ENCODE measurements around the gene EFNB3.
A peak's percentile ranks its signal among the peaks of the same experiment; 100 is the strongest.

Gene EFNB3

DNA sequence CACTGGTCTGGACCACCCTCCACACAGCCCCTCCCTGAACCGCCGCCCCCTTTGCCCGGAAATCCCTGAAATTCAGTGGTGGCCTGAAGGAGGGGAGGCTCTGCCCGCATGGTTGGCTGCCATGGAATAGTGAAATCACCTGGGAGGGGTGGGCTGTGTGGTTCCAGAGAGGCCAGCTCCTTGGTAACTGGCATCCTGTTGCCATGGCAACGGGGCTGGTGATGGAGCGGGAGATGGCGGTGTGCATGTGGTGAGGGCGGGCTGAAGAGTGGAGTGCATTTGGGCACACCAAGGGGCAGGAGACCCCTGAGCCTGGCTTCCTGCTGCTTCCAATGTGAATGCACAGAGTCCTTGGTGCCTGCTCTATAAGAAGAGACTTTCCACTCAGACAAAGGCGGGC is 2.4 kb downstream of the EFNB3 start:
- Mint-ChIP-seq H3K27me3 (peaks cover 94% of the 10 kb centered on the region), H3K9me3 (no peaks in the 10 kb centered on the region), H3K27ac (no peak overlapping the region), H3K36me3 (peaks cover 3% of the 10 kb centered on the region), H3K4me1 (peaks cover 28% of the 10 kb centered on the region), H3K4me3 (no peak overlapping the region)
- CTCF ChIA-PET, result interaction anchor here (1.4 kb wide), 1 partner anchor 9 kb away, joined by 7 read pairs; no protein-coding TSS in a partner anchor
- DNase-seq, result no peak

DNA sequence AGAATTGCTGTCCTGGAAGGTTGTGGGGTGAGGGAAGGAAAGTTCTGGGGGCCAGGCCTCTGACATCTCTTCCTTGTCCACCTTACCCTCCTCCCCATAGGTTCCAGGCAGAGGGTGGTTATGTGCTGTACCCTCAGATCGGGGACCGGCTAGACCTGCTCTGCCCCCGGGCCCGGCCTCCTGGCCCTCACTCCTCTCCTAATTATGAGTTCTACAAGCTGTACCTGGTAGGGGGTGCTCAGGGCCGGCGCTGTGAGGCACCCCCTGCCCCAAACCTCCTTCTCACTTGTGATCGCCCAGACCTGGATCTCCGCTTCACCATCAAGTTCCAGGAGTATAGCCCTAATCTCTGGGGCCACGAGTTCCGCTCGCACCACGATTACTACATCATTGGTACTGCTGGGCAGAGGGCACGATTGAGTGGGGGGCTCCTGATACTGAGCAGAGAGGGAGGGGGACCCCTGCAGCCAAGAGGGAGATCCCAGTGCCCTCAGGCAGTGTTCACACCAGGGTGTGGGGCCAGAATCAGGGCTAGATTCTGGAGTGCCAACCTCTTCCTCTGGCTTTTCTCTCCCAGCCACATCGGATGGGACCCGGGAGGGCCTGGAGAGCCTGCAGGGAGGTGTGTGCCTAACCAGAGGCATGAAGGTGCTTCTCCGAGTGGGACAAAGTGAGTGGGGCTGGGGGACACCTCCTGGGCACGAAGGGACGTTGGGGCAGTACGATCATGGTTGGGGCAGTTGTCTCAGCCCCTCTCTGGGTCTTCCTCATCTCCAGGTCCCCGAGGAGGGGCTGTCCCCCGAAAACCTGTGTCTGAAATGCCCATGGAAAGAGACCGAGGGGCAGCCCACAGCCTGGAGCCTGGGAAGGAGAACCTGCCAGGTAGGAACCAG is 3.1 kb downstream of the EFNB3 start:
- H3K4me3 Mint-ChIP-seq, result no peak overlapping the region
- peaks cover 93% of the 10 kb centered on the region for H3K27me3 Mint-ChIP-seq
- no peak overlapping the region for H3K27ac Mint-ChIP-seq
- CTCF ChIA-PET, result no interaction called here
- H3K4me1 Mint-ChIP-seq, result peaks cover 31% of the 10 kb centered on the region
- H3K36me3 Mint-ChIP-seq, result peaks cover 3% of the 10 kb centered on the region
- DNase-seq, result no peak
- no peaks in the 10 kb centered on the region for H3K9me3 Mint-ChIP-seq

DNA sequence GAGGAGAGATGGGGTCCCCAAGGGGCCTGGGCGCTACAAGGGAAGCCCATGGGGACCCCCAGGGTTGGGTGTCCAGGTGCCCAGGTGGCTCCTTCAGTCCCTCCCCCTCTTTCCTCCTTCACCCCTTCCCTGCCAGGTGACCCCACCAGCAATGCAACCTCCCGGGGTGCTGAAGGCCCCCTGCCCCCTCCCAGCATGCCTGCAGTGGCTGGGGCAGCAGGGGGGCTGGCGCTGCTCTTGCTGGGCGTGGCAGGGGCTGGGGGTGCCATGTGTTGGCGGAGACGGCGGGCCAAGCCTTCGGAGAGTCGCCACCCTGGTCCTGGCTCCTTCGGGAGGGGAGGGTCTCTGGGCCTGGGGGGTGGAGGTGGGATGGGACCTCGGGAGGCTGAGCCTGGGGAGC is 4.0 kb downstream of the EFNB3 start:
- H3K9me3 Mint-ChIP-seq, result no peaks in the 10 kb centered on the region
- H3K4me3 Mint-ChIP-seq, result no peak overlapping the region
- DNase-seq, result no peak
- peaks cover 36% of the 10 kb centered on the region for H3K4me1 Mint-ChIP-seq
- no peak overlapping the region for H3K27ac Mint-ChIP-seq
- CTCF ChIA-PET, result no interaction called here
- H3K27me3 Mint-ChIP-seq, result peaks cover 93% of the 10 kb centered on the region
- H3K36me3 Mint-ChIP-seq, result no peaks in the 10 kb centered on the region

- Mint-ChIP-seq H3K36me3 (no peaks in the 10 kb centered on the region), H3K27me3 (peaks cover 93% of the 10 kb centered on the region), H3K9me3 (no peaks in the 10 kb centered on the region), H3K4me3 (no peak overlapping the region), H3K4me1 (peaks cover 29% of the 10 kb centered on the region), H3K27ac (no peak overlapping the region)
- DNase-seq, result no peak
- CTCF ChIA-PET, result interaction anchor here (1.9 kb wide), 1 partner anchor 22 kb away, joined by 7 read pairs; the partner anchor contains the start of genes TP53 and WRAP53
Observed at GRCh38 chr17:7710301-7710700, 5.3 kb downstream of the EFNB3 start.

GRCh38 chr17:7711051-7711755 is 6.2 kb downstream of the EFNB3 start:
- Mint-ChIP-seq H3K36me3 (no peaks in the 10 kb centered on the region), H3K27ac (no peak overlapping the region), H3K4me3 (no peak overlapping the region), H3K27me3 (peaks cover 93% of the 10 kb centered on the region), H3K4me1 (peaks cover 25% of the 10 kb centered on the region), H3K9me3 (no peaks in the 10 kb centered on the region)
- DNase-seq, result no peak
- CTCF ChIA-PET, result interaction anchor here (1.9 kb wide), 1 partner anchor 23 kb away, joined by 7 read pairs; the partner anchor contains the start of genes TP53 and WRAP53

GRCh38 chr17:7712111-7712771 is 7.2 kb downstream of the EFNB3 start:
- Mint-ChIP-seq H3K9me3 (no peaks in the 10 kb centered on the region), H3K27me3 (peaks cover 93% of the 10 kb centered on the region)
- CTCF ChIA-PET, result no interaction called here

DNA sequence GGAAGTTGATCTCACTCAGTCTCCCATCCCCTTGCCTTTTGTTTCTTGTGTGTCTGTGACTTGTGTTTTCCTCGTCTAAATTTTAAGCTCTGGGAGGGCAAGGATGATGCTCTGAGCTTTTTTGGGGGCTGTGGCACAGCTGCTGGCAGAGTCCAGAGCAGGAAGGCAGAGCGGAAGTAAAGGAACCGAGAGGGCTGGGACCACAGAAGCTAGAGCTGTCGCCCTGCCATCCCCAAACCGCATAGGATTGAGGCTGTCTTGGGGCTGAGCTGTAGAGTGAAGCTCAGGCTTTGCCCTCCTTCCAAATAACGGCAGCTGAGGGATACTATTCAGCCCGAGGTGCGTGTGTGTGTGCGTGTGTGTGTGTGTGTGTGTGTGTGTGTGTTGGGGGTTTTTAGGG is 8.8 kb downstream of the EFNB3 start:
- no peaks in the 10 kb centered on the region for H3K9me3 Mint-ChIP-seq
- no peaks in the 10 kb centered on the region for H3K36me3 Mint-ChIP-seq
- no peak overlapping the region for H3K27ac Mint-ChIP-seq
- H3K4me1 Mint-ChIP-seq, result peaks cover 46% of the 10 kb centered on the region
- no peak overlapping the region for H3K4me3 Mint-ChIP-seq
- no peak for DNase-seq
- H3K27me3 Mint-ChIP-seq, result peaks cover 93% of the 10 kb centered on the region
- CTCF ChIA-PET, result interaction anchor here (0.7 to 2.0 kb wide), 2 partner anchors 26 to 344 kb away, joined by 3 to 5 read pairs; partner anchors contain the start of gene TP53

More at GRCh38 chr17:7712111-7712771, 7.2 kb downstream of the EFNB3 start:
- Mint-ChIP-seq H3K36me3 (no peaks in the 10 kb centered on the region), H3K4me3 (no peak overlapping the region), H3K4me1 (peaks cover 32% of the 10 kb centered on the region), H3K27ac (no peak overlapping the region)
- DNase-seq, result peak; percentile 34

- H3K9me3 Mint-ChIP-seq, result no peaks in the 10 kb centered on the region
- peaks cover 46% of the 10 kb centered on the region for H3K4me1 Mint-ChIP-seq
- no peak overlapping the region for H3K27ac Mint-ChIP-seq
- CTCF ChIA-PET, result interaction anchor here (2.0 kb wide), 1 partner anchor 28 kb away, joined by 5 read pairs; the partner anchor contains the start of gene TP53
- H3K4me3 Mint-ChIP-seq, result no peak overlapping the region
- no peak for DNase-seq
- peaks cover 96% of the 10 kb centered on the region for H3K27me3 Mint-ChIP-seq
- no peaks in the 10 kb centered on the region for H3K36me3 Mint-ChIP-seq
Observed at GRCh38 chr17:7714721-7715594, 10.0 kb downstream of the EFNB3 start.

DNA sequence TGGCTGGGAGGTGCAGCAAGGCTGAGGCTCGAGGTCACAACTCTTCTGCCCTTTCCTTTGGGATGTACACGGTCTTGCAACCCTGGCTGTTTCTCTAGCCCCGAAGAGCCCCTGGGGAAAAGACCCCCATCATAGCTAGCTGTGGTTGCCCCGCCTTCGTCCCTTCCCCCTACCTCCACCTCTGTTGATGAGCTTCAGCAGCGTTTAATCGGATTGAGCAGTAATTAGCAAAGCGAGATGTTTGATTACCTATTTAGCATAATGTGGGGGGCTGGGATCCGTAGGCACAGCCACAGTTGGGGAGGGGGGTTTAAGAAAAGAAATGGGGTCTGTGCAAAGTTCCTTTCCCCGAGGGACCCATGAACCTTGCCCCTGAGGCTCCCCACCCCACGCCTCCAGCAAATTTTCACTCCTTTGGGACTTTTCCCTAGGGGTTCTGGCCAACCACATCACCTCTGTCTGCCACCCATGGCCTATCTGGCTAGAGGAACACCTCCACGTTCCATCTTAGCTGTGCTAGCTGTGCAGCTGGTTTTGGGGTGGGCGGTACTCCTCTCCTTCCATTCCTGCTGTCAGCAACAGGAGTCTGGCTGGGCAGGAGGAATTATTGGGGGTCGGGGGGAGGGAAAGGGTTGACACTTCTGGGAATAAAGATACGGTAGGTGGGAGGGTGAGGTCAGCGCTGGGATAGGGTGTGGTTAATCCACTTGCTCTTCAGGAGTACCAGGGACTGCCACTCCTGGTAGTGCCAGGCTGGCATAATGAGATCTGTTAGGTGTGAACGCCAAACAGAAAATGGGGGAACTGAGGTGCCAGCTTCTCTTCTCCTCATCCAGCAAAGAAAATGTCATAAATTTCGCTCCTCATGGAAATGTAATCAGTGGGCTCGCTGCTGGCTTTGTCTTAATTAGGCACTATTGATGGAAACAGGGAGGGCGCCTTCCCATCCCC is 11.2 kb downstream of the EFNB3 start:
- H3K4me3 Mint-ChIP-seq, result peak overlapping the region; percentile 56
- CTCF ChIA-PET, result interaction anchor here (1.4 to 2.4 kb wide), 3 partner anchors 9 to 202 kb away, joined by 5 to 8 read pairs (median 7); no protein-coding TSS in a partner anchor
- DNase-seq, result no peak
- no peaks in the 10 kb centered on the region for H3K36me3 Mint-ChIP-seq
- H3K4me1 Mint-ChIP-seq, result peaks cover 36% of the 10 kb centered on the region
- H3K27me3 Mint-ChIP-seq, result peaks cover 99% of the 10 kb centered on the region
- no peak overlapping the region for H3K27ac Mint-ChIP-seq
- no peaks in the 10 kb centered on the region for H3K9me3 Mint-ChIP-seq

DNA sequence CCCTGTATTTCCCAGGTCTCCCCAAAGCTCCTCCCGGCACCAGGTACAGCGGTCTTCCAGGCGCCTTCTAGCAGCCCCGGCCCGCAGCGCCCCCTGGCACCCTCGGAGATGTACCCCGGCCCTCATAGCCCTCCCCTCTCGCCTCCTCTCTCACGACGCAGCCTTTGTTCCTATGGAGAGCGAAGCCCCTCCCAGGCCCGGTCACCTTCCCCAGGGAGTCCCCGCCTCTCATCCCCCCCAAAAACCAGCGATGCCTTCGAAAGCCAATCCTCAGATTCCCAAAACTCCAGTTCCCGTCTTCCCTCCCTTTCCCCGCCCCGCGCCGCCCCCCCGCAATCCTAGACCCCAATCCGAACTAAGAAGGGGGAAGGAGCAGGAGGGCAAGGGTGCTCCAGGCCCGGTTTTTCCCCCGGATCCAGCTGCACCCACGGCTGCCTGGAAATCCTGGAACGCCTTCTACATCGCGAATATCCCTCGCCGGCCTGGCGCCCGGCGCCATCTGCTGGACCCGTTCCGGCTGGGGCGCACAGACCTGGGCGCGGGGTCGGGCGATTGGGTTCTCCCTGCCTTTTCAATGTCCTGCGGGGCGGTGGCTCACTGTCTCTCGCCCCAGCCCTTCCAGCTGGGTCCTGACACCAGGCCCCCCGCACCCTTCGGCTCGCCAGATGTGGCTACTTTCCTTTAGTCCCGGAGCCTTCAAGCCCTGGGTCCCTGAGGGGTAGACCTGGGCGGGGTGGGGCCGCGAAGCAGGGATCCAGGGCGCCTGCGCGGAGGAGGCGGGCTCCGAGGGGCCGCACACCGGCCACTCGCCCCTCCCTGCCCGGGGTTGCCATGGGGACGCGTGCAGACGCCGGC is 12.1 kb downstream of the EFNB3 start, which contains the start of gene DNAH2:
Gene DNAH2 (plus strand): TSS at position 844 of the 855 bp plus-strand sequence. CDS start 1,991 bp downstream, outside the sequence.
- Mint-ChIP-seq H3K4me1 (peaks cover 33% of the 10 kb centered on the region), H3K27me3 (peaks cover 99% of the 10 kb centered on the region)

GRCh38 chr17:7717756-7718350 is 12.9 kb downstream of the EFNB3 start:
- peak overlapping the region; percentile 19 for H3K27ac Mint-ChIP-seq
- DNase-seq, result peak; percentile 76
- no peaks in the 10 kb centered on the region for H3K9me3 Mint-ChIP-seq
- no peaks in the 10 kb centered on the region for H3K36me3 Mint-ChIP-seq
- H3K4me1 Mint-ChIP-seq, result peaks cover 27% of the 10 kb centered on the region
- CTCF ChIA-PET, result interaction anchor here (1.2 to 2.4 kb wide), 3 partner anchors 86 to 203 kb away, joined by 3 to 8 read pairs (median 5); no protein-coding TSS in a partner anchor
- peaks cover 98% of the 10 kb centered on the region for H3K27me3 Mint-ChIP-seq
- H3K4me3 Mint-ChIP-seq, result peak overlapping the region; percentile 51

More for the DNA sequence above, 12.1 kb downstream of the EFNB3 start, which contains the start of gene DNAH2:
- Mint-ChIP-seq H3K9me3 (no peaks in the 10 kb centered on the region), H3K27ac (peak within 1 kb of the TSS; percentile 19), H3K36me3 (no peaks in the 10 kb centered on the region), H3K4me3 (peak within 1 kb of the TSS; percentile 67)
- CTCF ChIA-PET, result interaction anchor here (1.2 to 2.4 kb wide), 4 partner anchors 10 to 203 kb away, joined by 3 to 8 read pairs (median 6); no protein-coding TSS in a partner anchor
- DNase-seq, result peak; percentile 57

Data from activated naive CD4-positive, alpha-beta T cell treated with anti-CD3 and anti-CD28 coated beads, Interleukin-2, amount 10 ng/mL, durations not matched to agents 7 days and 5 days (primary cell).